Measurements from ENCODE around the gene PAK6. TPM values are rescaled to one million over a fixed set of nuclear protein-coding genes. Genes with fewer than 3 reads are reported as not detected.

PAK6 gene
- polyA plus RNA-seq, 1 of the 3 experiments (the other 2 are of a cell fraction) = 0.07 TPM

GRCh38 chr15:40190591-40190990 is 48.3 kb upstream of the PAK6 start:
- no peak for DNase-seq
- Histone ChIP-seq H3K27me3 (ENCODE audit: insufficient read depth) (no peaks in the 10 kb centered on the region), H3K9me2 (no peaks in the 10 kb centered on the region), H3K4me1 (ENCODE audit: control insufficient read depth in 1 of 2, insufficient read depth in 2 of 2, low read depth in 1 of 2, low read length in 1 of 2) (no peaks in the 10 kb centered on the region), H4K20me1 (ENCODE audit: insufficient read depth) (no peaks in the 10 kb centered on the region), H3F3A (replicated peaks; ENCODE audit: insufficient read depth) (peaks cover 16% of the 10 kb centered on the region), H3K27ac (ENCODE audit: low read depth in 2 of 2, low read length in 1 of 2) (peak overlapping the region in 1 of 2 experiments; percentile 61; a peak in 2 of 4 replicates), H3K9ac (no peak overlapping the region), H3K36me3 (replicated peaks in 1 of 2; ENCODE audit: control insufficient read depth in 1 of 2, insufficient read depth in 2 of 2, low read length in 1 of 2) (peaks cover 5 to 16% of the 10 kb centered on the region in 2 experiments), H3K9me3 (no peaks in the 10 kb centered on the region), H3K79me2 (ENCODE audit: insufficient read depth) (peaks cover 22% of the 10 kb centered on the region; the same call in 1 of the 2 replicates), H3K4me2 (no peak overlapping the region), H3K4me3 (ENCODE audit: low read depth in 2 of 2, low read length in 1 of 2) (no peak overlapping the region), H2AFZ (ENCODE audit: low read depth) (no peak overlapping the region)
- peak; percentile 69 for TF ChIP-seq JUND (IDR thresholded peaks at IDR 0.05)
- TF ChIP-seq MAX (IDR thresholded peaks at IDR 0.05; ENCODE audit: low read depth) = no peak
- TF ChIP-seq ZBTB33 (IDR thresholded peaks at IDR 0.05; ENCODE audit: borderline replicate concordance, low read depth) = 0 out of 2 replicates have a peak, but pooled peaks have one; percentile 35
- TF ChIP-seq SIN3A (IDR thresholded peaks at IDR 0.05; ENCODE audit: borderline replicate concordance, low read depth, low read length) = no peak
- TF ChIP-seq TAF1 (IDR thresholded peaks at IDR 0.05; ENCODE audit: borderline replicate concordance, low read depth, low read length) = no peak
- no peak for TF ChIP-seq TEAD4 (IDR thresholded peaks at IDR 0.05; ENCODE audit: borderline replicate concordance, insufficient read depth)
- peak; percentile 82 for TF ChIP-seq FOSL2 (IDR thresholded peaks at IDR 0.05; ENCODE audit: borderline replicate concordance, low read depth)
- TF ChIP-seq CHD2 (IDR thresholded peaks at IDR 0.05; ENCODE audit: low read length, partially characterized antibody) = no peak
- TF ChIP-seq RXRA (IDR thresholded peaks at IDR 0.05; ENCODE audit: borderline replicate concordance, low read depth) = no peak
- TF ChIP-seq YY1 (IDR thresholded peaks at IDR 0.05; ENCODE audit: low read depth) = no peak
- peak; percentile 52; the same call in 1 of the 2 replicates for TF ChIP-seq TCF12 (IDR thresholded peaks at IDR 0.05)
- TF ChIP-seq RCOR1 (IDR thresholded peaks at IDR 0.05; ENCODE audit: low read length) = no peak
- no peak for TF ChIP-seq GATA2 (CRISPR knock-in tag; IDR thresholded peaks at IDR 0.05)
- TF ChIP-seq PBX3 (IDR thresholded peaks at IDR 0.05) = peak; percentile 49; the same call in 1 of the 2 replicates
- TF ChIP-seq REST (IDR thresholded peaks at IDR 0.05; ENCODE audit: low read depth, low read length) = no peak
- TF ChIP-seq MEF2A (IDR thresholded peaks at IDR 0.05; ENCODE audit: borderline replicate concordance, low read depth) = no peak
- no peak for TF ChIP-seq EP300 (IDR thresholded peaks at IDR 0.05; ENCODE audit: borderline replicate concordance in 1 of 2, low read depth in 1 of 2, low read length in 1 of 2)
- no peak for TF ChIP-seq ELF1 (IDR thresholded peaks at IDR 0.05)
- TF ChIP-seq USF1 (IDR thresholded peaks at IDR 0.05; ENCODE audit: borderline replicate concordance, low read depth) = no peak
- no peak for TF ChIP-seq CTCF (IDR thresholded peaks at IDR 0.05)
- TF ChIP-seq RFX5 (IDR thresholded peaks at IDR 0.05; ENCODE audit: low read length) = no peak
- ChIA-PET POLR2A (no interaction called here), CTCF (interaction anchor here (0.5 to 34.3 kb wide), 2 partner anchors 78 to 101 kb away, joined by 3 to 868 read pairs; no protein-coding TSS in a partner anchor)
- WGBS (ENCODE audit: low lambda C conversion rate) = 64% methylated on average over 6 of the region's 6 CpGs
